ENCODE measurements around the gene KANK2.

Gene KANK2

DNA sequence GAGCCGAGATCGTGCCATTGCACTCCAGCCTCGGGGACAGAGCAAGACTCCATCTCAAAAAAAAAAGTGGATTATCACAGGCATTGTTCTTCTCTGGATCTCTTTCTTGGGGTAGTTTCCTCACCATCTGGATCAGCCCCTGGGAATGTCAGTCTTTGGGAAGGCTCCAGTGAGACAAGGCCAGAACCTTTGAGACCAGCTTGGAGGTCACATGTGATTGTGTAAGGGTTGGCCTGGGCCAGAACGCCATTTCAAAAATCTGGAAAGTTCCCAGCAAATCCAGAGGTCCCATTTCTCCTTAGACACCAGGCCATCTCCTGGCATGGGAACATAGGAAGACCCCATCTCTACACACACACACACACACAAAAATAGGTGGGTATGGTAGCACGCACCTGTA lies 27.8 kb upstream of the KANK2 start:
- no peak for DNase-seq

DNA sequence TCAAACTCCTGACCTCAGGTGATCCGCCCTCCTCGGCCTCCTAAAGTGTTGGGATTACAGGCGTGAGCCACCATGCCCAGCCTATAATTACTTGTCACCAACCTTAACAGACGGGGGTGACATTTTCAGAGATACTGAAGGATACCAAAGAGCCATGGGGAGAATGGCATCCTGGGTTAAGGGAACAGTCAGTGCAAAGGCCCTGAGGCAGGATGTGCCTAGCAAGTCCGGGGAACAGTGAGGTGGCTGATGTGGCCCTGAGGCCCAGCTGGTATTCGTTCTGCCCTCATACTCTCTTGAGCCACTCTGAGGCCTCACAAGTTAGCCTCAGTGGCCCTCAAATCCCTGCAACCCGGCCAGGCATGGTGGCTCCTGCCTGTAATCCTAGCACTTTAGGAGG lies 27.1 kb upstream of the KANK2 start:
- DNase-seq, result no peak

GRCh38 chr19:11223200-11223599 lies 25.9 kb upstream of the KANK2 start:
- no peak for DNase-seq

DNA sequence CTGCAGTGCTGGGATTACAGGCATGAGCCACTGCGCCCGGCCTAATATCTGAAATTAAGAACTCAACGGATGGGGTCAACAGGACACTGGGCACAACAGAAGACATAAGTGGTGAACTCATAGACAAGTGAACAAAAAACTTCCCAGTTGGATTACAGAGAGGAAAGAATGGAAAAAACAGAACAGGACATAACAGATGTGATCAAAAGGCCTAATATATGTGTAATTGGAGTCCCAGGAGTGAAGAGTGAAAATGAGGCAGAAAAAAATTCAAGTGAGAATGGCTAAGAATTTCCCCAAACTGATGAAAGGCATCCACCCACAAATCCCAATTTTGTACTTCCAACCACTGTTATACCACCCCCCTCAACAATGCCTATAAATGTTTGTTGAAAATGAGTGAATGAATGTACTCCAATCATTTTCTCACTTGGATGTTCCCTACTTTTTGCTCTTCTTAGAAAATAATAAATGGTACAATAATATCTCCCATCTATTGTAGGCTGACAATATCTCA lies 23.8 kb upstream of the KANK2 start:
- DNase-seq, result no peak

- no peak for DNase-seq
These were observed 17.0 kb upstream of the KANK2 start for GRCh38 chr19:11214387-11214786.

GRCh38 chr19:11210656-11210928 lies 13.2 kb upstream of the KANK2 start:
- DNase-seq, result no peak

DNA sequence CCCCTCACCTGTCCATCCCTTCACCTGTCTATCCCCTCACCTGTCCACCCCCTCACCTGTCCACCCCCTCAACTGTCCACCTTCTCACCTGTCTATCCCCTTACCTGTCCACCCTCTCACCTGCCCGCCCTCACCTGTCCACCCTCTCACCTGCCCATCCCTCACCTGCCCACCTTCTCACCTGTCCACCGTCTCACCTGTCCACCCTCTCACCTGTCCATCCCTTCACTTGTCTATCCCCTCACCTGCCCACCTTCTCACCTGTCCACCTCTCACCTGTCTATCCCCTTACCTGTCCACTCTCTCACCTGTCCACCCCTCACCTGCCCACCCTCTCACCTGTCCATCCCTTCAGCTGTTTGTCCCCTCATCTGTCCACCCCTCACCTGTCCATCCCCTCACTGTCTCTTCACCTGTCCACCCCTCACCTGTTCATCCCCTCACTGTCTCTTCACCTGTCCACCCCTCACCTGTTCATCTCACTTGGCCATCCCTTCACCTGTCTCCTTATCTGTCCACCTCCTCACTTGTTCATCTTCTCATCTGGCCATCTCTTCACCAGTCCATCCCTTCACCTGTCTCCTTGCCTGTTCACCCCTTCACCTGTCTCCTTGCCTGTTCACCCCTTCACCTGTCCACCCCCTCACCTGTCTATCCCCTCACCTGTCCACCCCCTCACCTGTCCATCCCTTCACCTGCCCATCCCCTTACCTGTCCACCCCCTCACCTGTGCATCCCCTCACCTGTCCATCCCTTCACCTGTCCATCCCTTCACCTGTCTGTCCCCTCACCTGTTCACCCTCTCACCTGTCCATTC lies 12.7 kb upstream of the KANK2 start:
- DNase-seq, result no peak

GRCh38 chr19:11208561-11209471 lies 11.5 kb upstream of the KANK2 start:
- DNase-seq, result no peak

- no peak for DNase-seq
These were observed 8.7 kb upstream of the KANK2 start for GRCh38 chr19:11205939-11206570.

DNA sequence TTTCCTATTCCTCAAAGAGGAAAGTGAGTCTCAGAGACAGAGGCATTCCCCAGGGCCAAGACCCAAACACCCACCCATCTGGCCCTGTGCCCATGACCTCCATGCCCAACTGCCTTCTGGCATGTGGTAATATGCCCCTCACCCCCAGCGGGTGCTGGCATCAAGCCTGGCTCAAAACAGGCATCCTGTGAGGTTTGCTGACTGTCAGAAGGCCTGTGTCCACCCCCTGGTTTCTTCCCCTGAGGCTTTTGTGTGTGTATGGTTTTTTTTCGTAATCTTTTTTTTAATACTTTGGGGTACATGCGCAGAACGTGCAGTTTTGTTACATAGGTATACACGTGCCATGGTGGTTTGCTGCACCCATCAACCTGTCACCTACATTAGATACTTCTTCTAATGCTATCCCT lies 7.6 kb upstream of the KANK2 start:
- DNase-seq, result peak; percentile 56

- no peak for DNase-seq
These were observed 6.8 kb upstream of the KANK2 start for GRCh38 chr19:11204076-11204602.

GRCh38 chr19:11203194-11204075 lies 6.1 kb upstream of the KANK2 start:
- no peak for DNase-seq

DNA sequence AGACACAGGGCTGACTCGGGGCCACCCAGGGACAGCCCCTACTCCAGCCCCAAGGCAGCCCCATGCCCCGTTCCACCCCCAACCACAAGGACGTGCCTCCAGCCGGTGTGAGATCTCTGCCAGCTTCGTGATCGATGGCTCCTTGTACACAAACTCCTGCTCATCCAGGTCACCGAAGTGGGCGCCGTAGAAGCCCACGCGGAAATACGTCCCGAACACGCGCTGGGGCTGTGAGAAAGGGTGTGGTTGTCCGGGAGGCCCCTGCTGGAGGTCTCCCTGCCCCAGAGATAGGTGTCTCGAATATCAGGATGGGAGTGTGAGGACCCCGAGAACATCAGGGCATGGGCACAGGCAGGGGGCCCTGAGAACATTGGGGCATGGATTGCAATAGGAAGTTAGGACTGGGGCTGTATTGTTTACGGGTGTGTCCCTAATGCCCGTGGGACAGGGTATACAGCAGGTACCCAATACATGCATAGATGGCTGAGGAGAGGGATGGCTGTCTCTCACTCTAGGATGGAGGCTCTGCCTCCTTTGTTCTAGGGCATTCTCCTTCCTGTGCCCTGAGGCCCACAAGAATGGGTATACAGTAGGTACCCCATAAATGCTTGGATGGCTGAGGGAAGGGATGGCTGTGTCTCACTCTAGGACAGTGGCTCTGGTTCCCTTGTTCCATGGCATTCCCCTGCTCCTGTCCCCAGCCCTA lies 5.3 kb upstream of the KANK2 start:
- DNase-seq, result no peak

DNA sequence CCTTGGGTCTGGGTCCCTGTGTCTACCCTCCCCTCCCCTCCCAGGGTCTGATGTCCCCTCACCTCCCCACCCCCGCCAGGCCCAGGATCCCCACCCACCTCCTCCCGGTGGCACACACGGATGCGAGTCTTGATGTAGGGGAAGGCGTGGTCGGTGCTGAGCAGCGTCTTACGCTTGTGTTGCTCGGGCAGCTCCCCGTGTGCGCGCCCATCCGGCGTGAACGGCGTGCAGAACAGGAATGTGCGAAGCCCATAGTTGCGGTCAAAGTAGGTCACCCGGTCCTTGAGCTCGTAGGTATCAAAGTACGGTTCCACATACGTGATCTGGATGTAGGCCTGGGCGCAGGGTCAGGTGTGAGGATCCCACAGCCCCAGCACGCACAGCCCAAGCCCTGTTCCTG lies 4.4 kb upstream of the KANK2 start:
- no peak for DNase-seq

DNA sequence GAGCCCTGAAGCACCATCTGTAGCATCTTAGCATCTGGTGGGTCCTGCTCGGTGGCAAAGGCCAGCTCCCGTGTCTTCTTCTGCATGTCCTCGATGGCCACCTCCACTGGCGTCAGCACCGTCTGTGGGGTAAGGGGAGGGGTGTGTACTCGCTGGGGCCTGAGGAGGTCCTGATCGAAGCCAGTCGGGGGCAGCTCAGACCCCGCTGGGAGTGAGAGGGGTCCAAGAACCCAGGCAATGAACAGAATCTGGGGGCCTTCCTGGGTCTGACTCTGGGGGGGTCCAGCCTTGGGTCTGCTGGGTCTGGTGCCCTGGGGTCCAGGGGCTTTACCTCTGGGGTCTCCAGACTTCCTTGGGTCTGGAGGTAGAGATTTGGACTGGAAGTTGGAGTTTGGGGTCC lies 3.6 kb upstream of the KANK2 start:
- no peak for DNase-seq

DNA sequence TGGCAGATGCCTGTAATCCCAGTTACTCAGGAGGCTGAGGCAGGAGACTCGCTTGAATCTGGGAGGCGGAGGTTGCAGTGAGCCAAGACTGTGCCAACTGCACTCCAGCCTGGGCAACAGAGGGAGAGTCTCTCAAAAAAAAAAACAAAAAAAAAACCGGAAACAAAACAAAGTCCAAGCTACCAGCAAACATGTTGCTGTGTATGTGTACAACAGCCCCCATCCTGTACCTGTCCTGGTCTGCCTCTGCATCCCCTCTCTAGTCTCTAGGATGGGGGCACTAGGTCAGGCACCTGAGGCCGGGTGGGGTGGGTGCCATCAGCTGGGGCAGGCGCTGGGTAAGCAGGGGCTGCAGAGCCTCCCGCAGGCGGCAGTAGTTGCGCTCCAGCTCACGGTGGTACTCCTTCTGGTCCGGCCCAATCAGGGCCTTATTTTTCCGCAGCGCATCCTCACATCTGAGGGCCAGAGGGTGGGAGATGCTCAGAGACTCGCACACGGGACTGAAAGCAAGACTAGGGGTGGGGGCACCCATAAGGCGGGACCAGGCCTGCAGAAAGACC lies 2.8 kb upstream of the KANK2 start:
- no peak for DNase-seq

DNA sequence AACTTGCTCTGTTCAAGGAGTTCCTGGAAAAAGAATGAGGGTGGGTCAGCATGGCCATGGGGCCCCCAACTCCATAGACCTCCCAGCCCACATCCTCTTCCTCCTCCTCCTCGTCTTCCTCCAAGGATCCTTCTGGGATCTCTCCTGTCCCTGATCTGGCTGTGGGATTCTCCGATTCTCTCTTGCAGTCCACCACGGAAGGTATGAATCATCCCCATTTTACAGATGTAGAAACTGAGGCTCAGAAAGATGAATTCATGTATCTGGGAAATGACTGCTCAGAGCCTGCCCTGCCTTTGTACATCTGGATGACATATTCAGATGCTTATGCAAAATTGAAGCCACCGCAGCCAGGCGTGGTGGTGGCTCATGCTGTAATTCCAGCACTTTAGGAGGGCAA lies 2.2 kb upstream of the KANK2 start:
- DNase-seq, result no peak

GRCh38 chr19:11198769-11199424 lies 1.6 kb upstream of the KANK2 start:
- DNase-seq, result no peak

DNA sequence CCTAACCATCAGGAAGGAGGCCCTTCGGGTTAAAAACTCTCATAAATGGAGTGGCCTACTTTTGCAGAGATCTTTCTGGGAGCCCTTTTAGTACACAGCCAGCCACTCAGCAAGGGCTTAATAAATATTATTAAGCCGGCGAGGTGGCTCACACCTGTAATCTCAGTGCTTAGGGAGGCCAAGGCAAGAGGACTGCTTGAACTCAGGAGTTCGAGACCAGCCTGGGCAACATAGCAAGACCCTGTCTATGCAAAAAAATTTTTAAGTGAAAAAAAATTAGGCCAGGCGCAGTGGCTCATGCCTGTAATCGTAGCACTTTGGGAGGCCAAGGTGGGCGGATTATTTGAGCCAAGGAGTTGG lies 810 bp upstream of the KANK2 start:
- DNase-seq, result no peak

GRCh38 chr19:11196406-11197287 lies 698 bp downstream of the KANK2 start:
- DNase-seq, result no peak

Measured in KG1 (cell line).